ENCODE measurements around the gene IL1B.

IL1B gene

GRCh38 chr2:112830682-112831512, 5.7 kb downstream of the IL1B start:
- no peak for DNase-seq (ENCODE audit: low read depth in 2 of 3, low spot score in 1 of 3)

GRCh38 chr2:112829961-112830681, 6.5 kb downstream of the IL1B start:
- DNase-seq (ENCODE audit: low read depth in 2 of 3, low spot score in 1 of 3), result no peak

GRCh38 chr2:112829101-112829960, 7.2 kb downstream of the IL1B start:
- DNase-seq (ENCODE audit: low read depth in 2 of 3, low spot score in 1 of 3), result no peak

- DNase-seq (ENCODE audit: low read depth in 2 of 3, low spot score in 1 of 3), result no peak
Observed at GRCh38 chr2:112828251-112828691, 8.3 kb downstream of the IL1B start.

GRCh38 chr2:112827604-112828185, 8.9 kb downstream of the IL1B start:
- DNase-seq (ENCODE audit: low read depth in 2 of 3, low spot score in 1 of 3), result no peak

- DNase-seq (ENCODE audit: low read depth in 2 of 3, low spot score in 1 of 3), result no peak
Observed at GRCh38 chr2:112827009-112827408, 9.6 kb downstream of the IL1B start.

- no peak for DNase-seq (ENCODE audit: low read depth in 2 of 3, low spot score in 1 of 3)
Observed at GRCh38 chr2:112825706-112826105, 10.9 kb downstream of the IL1B start.

- no peak for DNase-seq (ENCODE audit: low read depth in 2 of 3, low spot score in 1 of 3)
Observed at GRCh38 chr2:112824694-112825085, 11.9 kb downstream of the IL1B start.

- DNase-seq (ENCODE audit: low read depth in 2 of 3, low spot score in 1 of 3), result peak in 1 of 3 donors; percentile 3
Observed at GRCh38 chr2:112821682-112822081, 14.9 kb downstream of the IL1B start.

- DNase-seq (ENCODE audit: low read depth in 2 of 3, low spot score in 1 of 3), result peak; percentile 26 to 47 (median 47)
Observed at GRCh38 chr2:112821142-112821541, 15.4 kb downstream of the IL1B start.

- no peak for DNase-seq (ENCODE audit: low read depth in 2 of 3, low spot score in 1 of 3)
Observed at GRCh38 chr2:112820343-112820742, 16.2 kb downstream of the IL1B start.

- DNase-seq (ENCODE audit: low read depth in 2 of 3, low spot score in 1 of 3), result no peak
Observed at GRCh38 chr2:112819081-112819480, 17.5 kb downstream of the IL1B start.

GRCh38 chr2:112818094-112818902, 18.3 kb downstream of the IL1B start:
- DNase-seq (ENCODE audit: low read depth in 2 of 3, low spot score in 1 of 3), result no peak

GRCh38 chr2:112817082-112817689, 19.4 kb downstream of the IL1B start:
- DNase-seq (ENCODE audit: low read depth in 2 of 3, low spot score in 1 of 3), result no peak

- DNase-seq (ENCODE audit: low read depth in 2 of 3, low spot score in 1 of 3), result no peak
Observed at GRCh38 chr2:112814278-112814677, 22.3 kb downstream of the IL1B start.

GRCh38 chr2:112813280-112813966, 23.2 kb downstream of the IL1B start:
- DNase-seq (ENCODE audit: low read depth in 2 of 3, low spot score in 1 of 3), result no peak

GRCh38 chr2:112812318-112813267, 24.0 kb downstream of the IL1B start:
- DNase-seq (ENCODE audit: low read depth in 2 of 3, low spot score in 1 of 3), result no peak

- DNase-seq (ENCODE audit: low read depth in 2 of 3, low spot score in 1 of 3), result peak in 1 of 3 donors; percentile 17
Observed at GRCh38 chr2:112811841-112812306, 24.7 kb downstream of the IL1B start.
